IMR-90 (cell line): Measurements from ENCODE around the gene RND1. TPM values are rescaled to one million over a fixed set of nuclear protein-coding genes. Genes with fewer than 3 reads are reported as not detected.

Experiments used
- ATAC-seq: fragments of 200-7000 bp; cut with Tn5 transposase; 2 replicates; pipeline ENCODE4 v1.9.1; 2020; ENCODE audit warnings: low read depth, mild to moderate bottlenecking, moderate library complexity
- BruUV-seq: library from RNA; stranded (reverse); fragments of 400-500 nt; replicated peaks from 2 replicates; lab custom pipeline; 2021; lab: Mats Ljungman, UMichigan
- CTCF ChIA-PET: fragments of 300-600 bp; formaldehyde crosslinking; extraction: SDS; loops from one replicate; lab custom pipeline; 2021; ENCODE audit warnings: antibody characterized with exemption; lab: Yijun Ruan, JAX
- POLR2A ChIA-PET: fragments of 300-600 bp; sonication (Branson Sonifier 250); formaldehyde crosslinking; loops from one replicate; lab custom pipeline; 2022; ENCODE audit warnings: antibody characterized with exemption; ENCODE audit not compliant: unreplicated experiment; lab: Charles Lee
- DNase-seq: peaks from one replicate; pipeline ENCODE4 v3.0.0; 2013
- H2AFZ ChIP-seq: replicated peaks from 2 replicates; pipeline ENCODE3; 2013; ENCODE audit warnings: low read length, mild to moderate bottlenecking; ENCODE audit not compliant: poor library complexity
- H2AK5ac ChIP-seq: 2 replicates; pipeline ENCODE4 v1.6.1; 2013; ENCODE audit warnings: low read depth, low read length, inconsistent platforms
- H2AK9ac ChIP-seq: replicated peaks from 2 replicates; pipeline ENCODE3; 2013; ENCODE audit warnings: mild to moderate bottlenecking, low read depth, low read length, moderate library complexity; ENCODE audit not compliant: poor library complexity
- H2BK120ac ChIP-seq: 2 replicates; pipeline ENCODE4 v1.6.1; 2013; ENCODE audit warnings: low read depth, low read length, inconsistent platforms
- H2BK15ac ChIP-seq: 3 replicates; pipeline ENCODE4 v1.6.1; 2013; ENCODE audit warnings: low read depth, low read length, inconsistent platforms
- H2BK20ac ChIP-seq: 2 replicates; pipeline ENCODE4 v1.6.1; 2013; ENCODE audit warnings: low read depth, mild to moderate bottlenecking, inconsistent platforms, low read length, moderate library complexity
- H2BK5ac ChIP-seq: 2 replicates; pipeline ENCODE4 v1.6.1; 2013; ENCODE audit warnings: mild to moderate bottlenecking, low read depth, low read length, inconsistent platforms; ENCODE audit not compliant: poor library complexity, severe bottlenecking
- H3K14ac ChIP-seq: replicated peaks from 2 replicates; pipeline ENCODE4 v1.6.1; 2013; ENCODE audit warnings: low read depth, low read length, inconsistent platforms
- H3K18ac ChIP-seq: 2 replicates; pipeline ENCODE4 v1.6.1; 2013; ENCODE audit warnings: low read depth, low read length, control low read depth
- H3K23ac ChIP-seq: 2 replicates; pipeline ENCODE4 v1.6.1; 2013; ENCODE audit warnings: low read depth, low read length, inconsistent platforms
- H3K27ac ChIP-seq: 2 replicates; pipeline ENCODE4 v1.5.1; 2013; ENCODE audit warnings: mild to moderate bottlenecking, control low read depth, low read length; ENCODE audit not compliant: insufficient read depth
- H3K27me3 ChIP-seq: 2 replicates; pipeline ENCODE4 v1.6.1; 2013; ENCODE audit warnings: low read length; ENCODE audit not compliant: control insufficient read depth, insufficient read depth
- H3K36me3 ChIP-seq: 2 replicates; pipeline ENCODE4 v1.6.1; 2013; ENCODE audit warnings: low read length, mixed read lengths; ENCODE audit not compliant: control insufficient read depth, insufficient read depth
- H3K4ac ChIP-seq: 2 replicates; pipeline ENCODE4 v1.6.1; 2013; ENCODE audit warnings: low read depth, low read length, inconsistent platforms
- H3K4me1 ChIP-seq: 2 replicates; pipeline ENCODE4 v1.6.1; 2013; ENCODE audit warnings: low read length, mixed read lengths; ENCODE audit not compliant: control insufficient read depth, insufficient read depth
- H3K4me2 ChIP-seq: 2 replicates; pipeline ENCODE4 v1.6.1; 2013; ENCODE audit warnings: low read depth, mild to moderate bottlenecking, control low read depth, low read length, moderate library complexity
- H3K4me3 ChIP-seq: 2 replicates; pipeline ENCODE4 v1.5.1; 2013; ENCODE audit warnings: low read depth, mild to moderate bottlenecking, control low read depth, low read length, moderate library complexity; ENCODE audit not compliant: insufficient read depth
- H3K56ac ChIP-seq: 2 replicates; pipeline ENCODE4 v1.6.1; 2013; ENCODE audit warnings: low read length, inconsistent platforms; ENCODE audit not compliant: insufficient read depth; ENCODE audit errors: extremely low read depth
- H3K79me1 ChIP-seq, 2 experiments: 2 replicates each; pipeline ENCODE4 v1.6.1; 2013; ENCODE audit warnings: low read length in 2 of 2, inconsistent platforms in 1 of 2, low read depth in 1 of 2
- H3K9ac ChIP-seq: 2 replicates; pipeline ENCODE4 v1.6.1; 2013; ENCODE audit warnings: low read depth, low read length, control low read depth
- H3K9me1 ChIP-seq: 2 replicates; pipeline ENCODE4 v1.6.1; 2013; ENCODE audit warnings: low read length, inconsistent platforms; ENCODE audit not compliant: insufficient read depth
- H3K9me3 ChIP-seq: 2 replicates; pipeline ENCODE4 v1.6.1; 2013; ENCODE audit warnings: low read length; ENCODE audit not compliant: control insufficient read depth, insufficient read depth
- H4K20me1 ChIP-seq: 2 replicates; pipeline ENCODE4 v1.6.1; 2013; ENCODE audit warnings: low read length, inconsistent platforms; ENCODE audit not compliant: insufficient read depth
- H4K5ac ChIP-seq: 2 replicates; pipeline ENCODE4 v1.6.1; 2013; ENCODE audit warnings: mild to moderate bottlenecking, low read depth, low read length, control low read depth
- H4K8ac ChIP-seq, 2 experiments: 2 replicates each; pipeline ENCODE4 v1.6.1; 2013; ENCODE audit warnings: low read depth in 2 of 2, low read length in 2 of 2, control low read depth in 1 of 2, inconsistent platforms in 1 of 2
- H4K91ac ChIP-seq: 2 replicates; pipeline ENCODE4 v1.6.1; 2013; ENCODE audit warnings: low read depth, low read length, inconsistent platforms; ENCODE audit not compliant: insufficient read depth
- BHLHE40 ChIP-seq: fragments of 150-350 bp; IDR thresholded peaks from 2 replicates; pipeline ENCODE4 v1.6.1; 2016; ENCODE audit warnings: mild to moderate bottlenecking, low read depth, low read length
- CHD1 ChIP-seq: IDR thresholded peaks from 2 replicates; pipeline ENCODE4 v1.6.1; 2012; ENCODE audit warnings: low read depth, low read length, improper control_type of control experiment
- FOS ChIP-seq: fragments of 150-350 bp; IDR thresholded peaks from 2 replicates; pipeline ENCODE4 v1.6.1; 2016; ENCODE audit warnings: low read depth, low read length
- RFX5 ChIP-seq: IDR thresholded peaks from 2 replicates; pipeline ENCODE4 v1.8.0; 2012; ENCODE audit warnings: low read depth, mild to moderate bottlenecking, low read length, moderate library complexity
- WGBS, 2 experiments: methylation state at CpG; one replicate each; pipeline versions ENCODE4 v1.1.5 to v1.1.7; 2013; ENCODE audit warnings: missing lambda C conversion rate in 2 of 2; ENCODE audit not compliant: insufficient read length in 1 of 2; ENCODE audit errors: extremely low coverage in 2 of 2; 5-methylcytosine and 5-hydroxymethylcytosine counted together
- dilution Hi-C: fragments of 300-500 bp; cut with HindIII; formaldehyde crosslinking; loops from one replicate; pipeline ENCODE4 v1.14.3; 2018; ENCODE audit warnings: low sequenced_read_pairs; ENCODE audit not compliant: unreplicated experiment
- in situ Hi-C: fragments of 300-500 bp; cut with MboI; formaldehyde crosslinking; loops from 3 replicates; pipeline ENCODE4 v1.14.3; 2019; ENCODE audit warnings: low sequenced_read_pairs, inconsistent platforms, mixed read lengths
- intact Hi-C: fragments of 100-400 bp; cut with micrococcal nuclease; formaldehyde crosslinking; loops from 2 replicates; pipeline ENCODE4 v1.10.0; 2022
- polyA plus RNA-seq, 3 experiments: library from polyadenylated mRNA; depleted of rRNA; stranded (reverse); fragments of >200 nt; gene quantifications; 2 replicates each; pipeline ENCODE4 v1.2.3, GENCODE V29; 2012; ENCODE audit warnings: low replicate concordance in 1 of 3
- total RNA-seq: library from RNA; depleted of rRNA; stranded (reverse); fragments of >200 nt; gene quantifications from 2 replicates; pipeline ENCODE4 v1.2.3, GENCODE V29; 2012

The RND1 gene
- total and polyA plus RNA-seq, 2 of the 4 experiments (the other 2 are of a cell fraction): under 0.01 to 0.21 TPM

DNA sequence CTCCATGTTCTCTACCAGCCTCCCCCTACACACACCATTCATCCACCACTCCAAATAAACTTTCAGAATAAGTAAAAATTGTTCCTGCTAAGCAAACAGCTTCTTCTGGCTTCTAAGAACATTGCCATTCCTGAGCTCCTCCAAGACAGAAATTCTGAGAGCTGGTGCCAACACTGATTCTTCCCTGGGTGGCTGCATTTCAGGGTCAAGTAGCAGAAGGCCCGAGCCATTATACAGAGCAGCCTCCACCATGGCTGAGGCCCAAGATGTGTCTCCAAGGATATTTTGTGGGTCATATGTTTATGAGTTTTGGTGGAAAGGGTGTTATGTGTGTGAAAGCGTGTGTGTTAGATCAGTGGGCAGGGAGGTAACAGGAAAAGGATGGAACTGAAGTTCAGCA is 3.5 kb upstream of the RND1 start:
- Histone ChIP-seq H2AK9ac (no peak overlapping the region), H4K20me1 (no peaks in the 10 kb centered on the region), H2AK5ac (no peak overlapping the region), H3K9me3 (no peaks in the 10 kb centered on the region), H3K36me3 (no peaks in the 10 kb centered on the region), H2BK15ac (no peak overlapping the region), H2AFZ (no peak overlapping the region), H4K8ac (no peak overlapping the region), H3K4me2 (no peak overlapping the region), H3K79me1 (no peaks in the 10 kb centered on the region), H2BK20ac (no peak overlapping the region), H3K23ac (no peak overlapping the region), H3K27ac (no peak overlapping the region), H4K91ac (no peak overlapping the region), H3K9me1 (no peaks in the 10 kb centered on the region), H3K9ac (no peak overlapping the region), H3K4me3 (no peak overlapping the region), H3K4me1 (no peaks in the 10 kb centered on the region), H3K18ac (no peak overlapping the region), H3K14ac (no peak overlapping the region), H3K56ac (no peak overlapping the region), H2BK5ac (no peak overlapping the region), H2BK120ac (no peak overlapping the region), H3K27me3 (peaks cover 22% of the 10 kb centered on the region), H3K4ac (no peak overlapping the region), H4K5ac (no peak overlapping the region)
- BruUV-seq: no TSS peak
- DNase-seq (no peak), ATAC-seq (no peak)
- TF ChIP-seq FOS (no peak), BHLHE40 (no peak), RFX5 (no peak), CHD1 (no peak)
- dilution Hi-C loops: no loop called here
- 69 to 100% methylated on average over 1 to 2 of the region's 2 CpGs for WGBS, 2 experiments
- intact Hi-C loops: no loop called here
- in situ Hi-C loops: no loop called here
- ChIA-PET POLR2A (no interaction called here), CTCF (no interaction called here)
